ENCODE data around the gene CACNA2D3.
A peak's percentile ranks its signal among the peaks of the same experiment; 100 is the strongest.

CACNA2D3 gene

GRCh38 chr3:54312156-54312899 is 190.0 kb downstream of the CACNA2D3 start:
- DNase-seq (ENCODE audit: low read depth), result no peak
- H3K4me3 ChIP-seq (ENCODE audit: low read length), result no peak overlapping the region
- no peak for TF ChIP-seq CTCF (IDR thresholded peaks at IDR 0.05; ENCODE audit: insufficient read depth, low read depth, low read length, missing control alignments)

- TF ChIP-seq CTCF (IDR thresholded peaks at IDR 0.05; ENCODE audit: insufficient read depth, low read depth, low read length, missing control alignments), result no peak
- H3K4me3 ChIP-seq (ENCODE audit: low read length), result no peak overlapping the region
- DNase-seq (ENCODE audit: low read depth), result no peak
Observed at GRCh38 chr3:54313418-54313817, 191.1 kb downstream of the CACNA2D3 start.

- no peak for TF ChIP-seq CTCF (IDR thresholded peaks at IDR 0.05; ENCODE audit: insufficient read depth, low read depth, low read length, missing control alignments)
- DNase-seq (ENCODE audit: low read depth), result no peak
- no peak overlapping the region for H3K4me3 ChIP-seq (ENCODE audit: low read length)
Observed at GRCh38 chr3:54321520-54321919, 199.2 kb downstream of the CACNA2D3 start.

- no peak overlapping the region for H3K4me3 ChIP-seq (ENCODE audit: low read length)
- no peak for TF ChIP-seq CTCF (IDR thresholded peaks at IDR 0.05; ENCODE audit: insufficient read depth, low read depth, low read length, missing control alignments)
- peak; percentile 1 for DNase-seq (ENCODE audit: low read depth)
Observed at GRCh38 chr3:54322354-54322753, 200.0 kb downstream of the CACNA2D3 start.

- DNase-seq (ENCODE audit: low read depth), result no peak
- no peak for TF ChIP-seq CTCF (IDR thresholded peaks at IDR 0.05; ENCODE audit: insufficient read depth, low read depth, low read length, missing control alignments)
- H3K4me3 ChIP-seq (ENCODE audit: low read length), result no peak overlapping the region
Observed at GRCh38 chr3:54324103-54324502, 201.8 kb downstream of the CACNA2D3 start.

- no peak for TF ChIP-seq CTCF (IDR thresholded peaks at IDR 0.05; ENCODE audit: insufficient read depth, low read depth, low read length, missing control alignments)
- DNase-seq (ENCODE audit: low read depth), result no peak
- H3K4me3 ChIP-seq (ENCODE audit: low read length), result no peak overlapping the region
Observed at GRCh38 chr3:54326951-54327350, 204.6 kb downstream of the CACNA2D3 start.

- DNase-seq (ENCODE audit: low read depth), result no peak
Observed at GRCh38 chr3:54331341-54331740, 209.0 kb downstream of the CACNA2D3 start.

More at GRCh38 chr3:54331341-54331740, 209.0 kb downstream of the CACNA2D3 start:
- no peak for TF ChIP-seq CTCF (IDR thresholded peaks at IDR 0.05; ENCODE audit: insufficient read depth, low read depth, low read length, missing control alignments)
- no peak overlapping the region for H3K4me3 ChIP-seq (ENCODE audit: low read length)

Data from epithelial cell of esophagus (primary cell).